Pancreas (tissue), 10 donors: ENCODE data around the gene EIF4E. TPM values are rescaled to one million over a fixed set of nuclear protein-coding genes. Genes with fewer than 3 reads are reported as not detected.
"Not testable (repeated sequence)": the region's sequence is repeated elsewhere in the genome, so short reads cannot be mapped to it uniquely, and the experiment has no call there.

Experiments used
- ATAC-seq, 4 donors: fragments of 200-7000 bp; cut with Tn5 transposase; one replicate each; pipeline versions ENCODE4 v1.8.0 to v1.9.1; 2020; ENCODE audit warnings: mild to moderate bottlenecking in 4 of 4, moderate library complexity in 4 of 4
- DNase-seq, 6 donors: peaks; one replicate each; pipeline ENCODE4 v3.0.0-alpha.2; 2020
- FAIRE-seq: peaks from 2 replicates; lab custom pipeline; 2012; peaks lifted over from hg19 to GRCh38; lab: Jason Lieb, UNC
- H3K27ac ChIP-seq, 4 donors: fragments of 200-600 bp; sonication (generic); 1 replicate in 3 of 4; 2 replicates in 1 of 4; pipeline versions ENCODE4 v1.5.0 to v1.8.0; 2020
- H3K27me3 ChIP-seq, 4 donors: fragments of 200-600 bp; one replicate each; pipeline ENCODE4 v1.8.0; 2021
- H3K36me3 ChIP-seq, 3 donors: fragments of 200-600 bp; sonication (generic) in 1 of 3; one replicate each; pipeline versions ENCODE4 v1.5.0 to v1.8.0; 2020 to 2021
- H3K4me1 ChIP-seq, 3 donors: fragments of 200-600 bp; one replicate each; pipeline ENCODE4 v1.8.0; 2021
- H3K4me3 ChIP-seq, 4 donors: fragments of 200-600 bp; sonication (generic) in 2 of 4; one replicate each; pipeline versions ENCODE4 v1.5.0 to v1.8.0; 2020 to 2021
- H3K9me3 ChIP-seq, 4 donors: fragments of 200-600 bp; one replicate each; pipeline ENCODE4 v1.8.0; 2021
- WGBS, 2 donors: extraction: QIAGEN DNeasy Blood & Tissue Kit; methylation state at CpG; one replicate each; pipeline ENCODE4 v1.1.7; 2013; 5-methylcytosine and 5-hydroxymethylcytosine counted together
- intact Hi-C, 3 donors: fragments of 100-400 bp; cut with DNase I; formaldehyde crosslinking; loops; one replicate each; pipeline versions ENCODE4 v1.11.1 to v1.14.2; 2022
- polyA plus RNA-seq, 2 donors: library from polyadenylated mRNA; stranded (reverse); fragments of 200-250 nt; gene quantifications; one replicate each; pipeline ENCODE4 v1.2.3, GENCODE V29; 2013
- total RNA-seq, 6 donors: library from RNA; stranded (reverse); fragmentation: NEBNext Ultra II Directional in 4 of 6; extraction: Animal tissue kit (Norgen Biotek cat#: 25700) in 4 of 6; gene quantifications; one replicate each; pipeline versions ENCODE4 v1.2.1 to v1.2.4, GENCODE V29; 2021 to 2023
- TF ChIP-seq, protein P1 (sequence below), 4 donors: fragments of 200-600 bp; sonication (generic) in 3 of 4; IDR thresholded peaks; one replicate each; pipeline versions ENCODE4 v1.5.0 to v1.8.0; 2021; ENCODE audit warnings: antibody characterized with exemption in 4 of 4
- donor health status: healthy with polysubstance abuse.
- donor health status: DM: no; HTN: no; CAD: no; lungs with moderate emphysema.
- donor health status: DM: no; HTN: no; CAD: no.
- donor health status: control.
- donor health status: control.
- donor health status: Bipolar disorder and iron deficiency.
- donor health status: DM: yes; HTN: yes; CAD: no.
- donor health status: DM: no; HTN: no; CAD: no.
- donor health status: DM: no; HTN: no; CAD: no.
- donor health status: DM: yes; HTN: yes; CAD: no.

EIF4E gene
- total and polyA plus RNA-seq, 8 donors = 6.3 to 31.8 (median 22.3) TPM

GRCh38 chr4:98921292-98921691 lies 7.6 kb downstream of the EIF4E start:
- ATAC-seq = no peak
- Histone ChIP-seq H3K36me3 (no peaks in the 10 kb centered on the region), H3K4me1 (peaks cover 0 to 11% (median 0%) of the 10 kb centered on the region in 3 donors), H3K27ac (no peak overlapping the region), H3K4me3 (no peak overlapping the region), H3K9me3 (no peaks in the 10 kb centered on the region), H3K27me3 (no peaks in the 10 kb centered on the region)
- WGBS, 2 donors = 95 to 97% methylated on average over 5 of the region's 5 CpGs
- DNase-seq = no peak
- intact Hi-C loops = no loop called here
- TF ChIP-seq, protein P1, sequence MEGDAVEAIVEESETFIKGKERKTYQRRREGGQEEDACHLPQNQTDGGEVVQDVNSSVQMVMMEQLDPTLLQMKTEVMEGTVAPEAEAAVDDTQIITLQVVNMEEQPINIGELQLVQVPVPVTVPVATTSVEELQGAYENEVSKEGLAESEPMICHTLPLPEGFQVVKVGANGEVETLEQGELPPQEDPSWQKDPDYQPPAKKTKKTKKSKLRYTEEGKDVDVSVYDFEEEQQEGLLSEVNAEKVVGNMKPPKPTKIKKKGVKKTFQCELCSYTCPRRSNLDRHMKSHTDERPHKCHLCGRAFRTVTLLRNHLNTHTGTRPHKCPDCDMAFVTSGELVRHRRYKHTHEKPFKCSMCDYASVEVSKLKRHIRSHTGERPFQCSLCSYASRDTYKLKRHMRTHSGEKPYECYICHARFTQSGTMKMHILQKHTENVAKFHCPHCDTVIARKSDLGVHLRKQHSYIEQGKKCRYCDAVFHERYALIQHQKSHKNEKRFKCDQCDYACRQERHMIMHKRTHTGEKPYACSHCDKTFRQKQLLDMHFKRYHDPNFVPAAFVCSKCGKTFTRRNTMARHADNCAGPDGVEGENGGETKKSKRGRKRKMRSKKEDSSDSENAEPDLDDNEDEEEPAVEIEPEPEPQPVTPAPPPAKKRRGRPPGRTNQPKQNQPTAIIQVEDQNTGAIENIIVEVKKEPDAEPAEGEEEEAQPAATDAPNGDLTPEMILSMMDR (IDR thresholded peaks at IDR 0.05) = no peak
- no peak for FAIRE-seq

DNA sequence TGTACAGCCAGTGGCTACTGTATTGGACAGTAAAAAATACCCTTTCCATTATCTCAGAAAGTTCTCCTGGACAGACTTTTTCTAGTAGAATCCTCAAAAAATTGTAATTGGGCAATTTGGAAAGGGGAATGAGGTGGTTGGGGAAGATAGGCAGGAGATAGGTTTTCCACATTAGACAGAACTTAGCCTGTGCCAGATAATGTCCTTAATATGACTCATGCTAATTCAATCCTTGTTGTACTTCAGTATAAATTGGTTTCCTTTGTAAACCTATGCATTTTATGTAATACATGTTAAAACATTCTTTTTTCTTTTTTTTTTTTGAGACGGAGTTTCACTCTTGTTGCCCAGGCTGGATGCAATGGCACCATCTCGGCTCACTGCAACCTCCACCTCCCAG lies 8.9 kb downstream of the EIF4E start:
- ATAC-seq = no peak
- intact Hi-C loops = no loop called here

DNA sequence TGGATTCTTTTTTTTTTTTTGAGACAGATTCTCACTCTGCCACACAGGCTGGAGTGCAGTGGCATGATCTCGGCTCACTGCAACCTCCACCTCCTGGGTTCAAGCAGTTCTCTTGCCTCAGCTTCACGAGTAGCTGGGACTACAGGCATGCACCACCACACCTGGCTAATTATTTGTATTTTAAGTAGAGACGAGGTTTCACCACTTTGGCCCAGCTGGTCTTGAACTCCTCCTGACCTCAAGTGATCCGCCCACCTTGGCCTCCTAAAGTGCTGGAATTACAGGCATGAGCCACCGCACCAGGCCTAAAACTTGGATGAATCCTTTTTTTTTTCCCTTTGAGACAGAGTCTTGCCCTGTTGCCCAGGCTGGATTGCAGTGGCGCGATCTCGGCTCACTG lies 18.2 kb downstream of the EIF4E start:
- H3K27me3 ChIP-seq, H3K9me3 ChIP-seq, FAIRE-seq, H3K4me3 ChIP-seq, DNase-seq, ATAC-seq, H3K27ac ChIP-seq, H3K36me3 ChIP-seq, intact Hi-C loops: not testable (repeated sequence)
- WGBS, 2 donors = 84 to 91% methylated on average over 8 of the region's 8 CpGs
- H3K4me1 ChIP-seq = peaks cover 14 to 21% (median 18%) of the 10 kb centered on the region in 3 donors

More for the DNA sequence above, 8.9 kb downstream of the EIF4E start:
- Histone ChIP-seq H3K4me3 (no peak overlapping the region), H3K27me3 (no peaks in the 10 kb centered on the region), H3K27ac (no peak overlapping the region), H3K36me3 (no peaks in the 10 kb centered on the region), H3K4me1 (peaks cover 0 to 11% (median 0%) of the 10 kb centered on the region in 3 donors), H3K9me3 (no peaks in the 10 kb centered on the region)
- no peak for FAIRE-seq
- TF ChIP-seq, protein P1 (IDR thresholded peaks at IDR 0.05) = no peak
- 94 to 100% methylated on average over 2 of the region's 2 CpGs for WGBS, 2 donors
- no peak for DNase-seq

DNA sequence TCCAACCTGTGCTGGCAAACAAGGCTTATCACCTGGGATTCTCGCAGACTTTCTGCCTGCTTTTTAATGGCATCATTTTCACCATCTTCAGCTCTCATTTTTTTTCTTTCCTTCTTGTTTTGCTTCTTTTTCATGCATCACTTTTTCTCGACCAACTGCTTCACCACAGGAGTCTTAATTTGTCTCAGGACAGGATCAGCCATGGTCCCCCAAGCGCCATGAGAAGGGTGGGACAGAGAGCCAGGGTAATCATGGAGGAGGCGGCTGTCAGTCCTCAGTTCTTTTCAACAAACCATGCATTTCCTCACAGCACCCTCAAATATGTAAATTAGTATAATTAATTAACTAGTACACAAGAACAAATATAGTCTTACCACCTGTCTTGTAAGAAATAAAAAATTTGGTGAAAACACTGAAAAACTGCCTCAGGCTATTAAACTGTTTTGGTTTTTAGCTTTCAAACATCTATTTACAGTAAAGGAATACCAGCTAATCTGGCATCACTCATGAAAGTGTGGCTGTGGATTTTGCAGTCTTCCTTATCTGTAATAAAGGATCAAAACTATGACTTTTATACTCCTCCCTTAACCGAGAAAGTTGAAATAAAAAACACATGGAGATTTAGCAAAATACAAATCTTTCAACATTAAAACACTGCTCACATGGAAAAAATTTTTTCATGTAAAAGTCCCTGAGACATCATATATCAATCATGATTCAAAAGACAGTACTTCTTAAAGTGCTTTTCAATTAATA lies 19.1 kb downstream of the EIF4E start:
- no peak for FAIRE-seq
- TF ChIP-seq, protein P1 (IDR thresholded peaks at IDR 0.05) = no peak
- 74 to 75% methylated on average over 5 of the region's 5 CpGs for WGBS, 2 donors
- intact Hi-C loops = no loop called here
- H3K4me1 ChIP-seq = peaks cover 14 to 25% (median 21%) of the 10 kb centered on the region in 3 donors
- ATAC-seq = no peak
- DNase-seq = no peak
- no peak overlapping the region for H3K4me3 ChIP-seq
- H3K27ac ChIP-seq = no peak overlapping the region
- H3K27me3 ChIP-seq = no peaks in the 10 kb centered on the region
- H3K36me3 ChIP-seq = no peaks in the 10 kb centered on the region
- H3K9me3 ChIP-seq = no peaks in the 10 kb centered on the region

DNA sequence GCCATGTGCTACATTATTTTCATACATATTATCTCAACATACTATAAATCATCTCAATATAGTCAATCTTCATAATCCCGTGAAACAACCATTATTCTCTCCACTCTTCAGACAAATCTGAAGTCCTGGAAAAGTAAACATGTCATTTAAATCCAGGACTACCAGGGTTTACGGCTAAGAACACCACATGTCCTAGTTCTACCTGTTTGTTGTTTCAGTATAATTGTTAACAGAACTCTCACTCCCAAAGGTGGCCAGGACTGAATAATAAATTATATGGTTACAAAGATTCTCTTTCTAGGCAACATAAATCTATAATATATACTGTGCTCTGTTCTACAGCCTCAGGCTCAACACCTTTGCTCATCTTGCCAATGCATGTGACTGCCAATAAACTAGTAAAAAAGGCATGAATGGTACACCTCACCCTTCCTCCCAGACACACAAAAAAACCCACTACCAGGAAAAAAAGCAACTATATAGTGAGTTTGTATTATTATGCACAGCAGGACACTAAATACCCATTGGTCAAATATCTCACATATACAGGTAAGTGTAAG lies 20.1 kb downstream of the EIF4E start:
- no peak for FAIRE-seq
- 15 to 24% methylated on average over 2 of the region's 2 CpGs for WGBS, 2 donors

More for the DNA sequence above, 20.1 kb downstream of the EIF4E start:
- peaks cover 14 to 25% (median 25%) of the 10 kb centered on the region in 3 donors for H3K4me1 ChIP-seq
- no peaks in the 10 kb centered on the region for H3K36me3 ChIP-seq
- intact Hi-C loops = no loop called here
- peak in 3 of 4 donors; percentile 49 to 65 (median 56) for ATAC-seq
- no peak overlapping the region for H3K27ac ChIP-seq
- no peaks in the 10 kb centered on the region for H3K27me3 ChIP-seq
- DNase-seq = no peak
- TF ChIP-seq, protein P1 (IDR thresholded peaks at IDR 0.05) = no peak
- no peaks in the 10 kb centered on the region for H3K9me3 ChIP-seq
- no peak overlapping the region for H3K4me3 ChIP-seq
